Measurements from ENCODE around the gene DESI1. TPM values are rescaled to one million over a fixed set of nuclear protein-coding genes. Genes with fewer than 3 reads are reported as not detected.
"Not testable (repeated sequence)": the region's sequence is repeated elsewhere in the genome, so short reads cannot be mapped to it uniquely, and the experiment has no call there.

Gene DESI1
- total RNA-seq, 1 experiment from 2014 or later, result 33.0 TPM

GRCh38 chr22:41568811-41569210 is 52.0 kb downstream of the DESI1 start:
- in situ Hi-C loops (cut with HindIII; ENCODE audit: low sequenced_read_pairs), result no loop called here

GRCh38 chr22:41567512-41567768 is 53.4 kb downstream of the DESI1 start:
- no peak for DNase-seq (ENCODE audit: low spot score)
- in situ Hi-C loops (cut with HindIII; ENCODE audit: low sequenced_read_pairs), result no loop called here

More at GRCh38 chr22:41568811-41569210, 52.0 kb downstream of the DESI1 start:
- no peak for DNase-seq (ENCODE audit: low spot score)

DNA sequence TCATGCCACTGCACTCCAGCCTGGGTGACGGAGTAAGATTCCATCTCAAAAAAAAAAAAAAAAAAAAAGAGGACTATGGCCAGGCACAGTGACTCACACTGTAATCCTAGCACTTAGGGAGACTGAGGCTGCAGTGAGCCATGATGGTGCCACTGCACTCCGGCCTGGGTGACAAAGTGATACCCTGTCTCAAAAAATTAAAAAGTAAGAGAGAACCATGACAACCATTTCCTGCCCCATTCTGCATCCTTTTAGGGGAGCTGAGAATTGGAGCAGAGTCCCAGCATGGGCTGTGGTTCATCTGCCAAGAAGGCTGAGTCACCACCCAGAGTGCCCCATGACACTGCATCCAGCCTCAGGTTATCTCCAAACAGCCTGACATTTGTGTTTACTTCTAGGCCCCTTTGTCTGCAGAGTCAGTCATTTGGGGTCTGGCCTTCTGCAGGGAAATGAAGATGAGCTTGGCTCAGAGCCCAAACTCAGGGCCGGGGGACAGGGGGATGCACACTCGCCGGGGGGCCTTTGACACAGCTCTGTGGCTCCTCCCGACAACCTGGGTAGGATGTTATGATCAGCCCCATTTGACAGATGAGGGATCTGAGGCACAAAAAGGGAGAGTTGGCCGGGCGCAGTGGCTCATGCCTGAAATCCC is 55.3 kb downstream of the DESI1 start:
- peak; percentile 87 for DNase-seq (ENCODE audit: low spot score)

GRCh38 chr22:41564563-41564962 is 56.3 kb downstream of the DESI1 start:
- no peak for DNase-seq (ENCODE audit: low spot score)
- in situ Hi-C loops (cut with HindIII; ENCODE audit: low sequenced_read_pairs), result no loop called here

More for the DNA sequence above, 55.3 kb downstream of the DESI1 start:
- in situ Hi-C loops (cut with HindIII; ENCODE audit: low sequenced_read_pairs), result no loop called here

GRCh38 chr22:41563051-41563711 is 57.7 kb downstream of the DESI1 start:
- peak; percentile 49 for DNase-seq (ENCODE audit: low spot score)
- in situ Hi-C loops (cut with HindIII; ENCODE audit: low sequenced_read_pairs), result no loop called here

- peak; percentile 28 for DNase-seq (ENCODE audit: low spot score)
- in situ Hi-C loops (cut with HindIII; ENCODE audit: low sequenced_read_pairs), result no loop called here
Observed at GRCh38 chr22:41562461-41562860, 58.4 kb downstream of the DESI1 start.

DNA sequence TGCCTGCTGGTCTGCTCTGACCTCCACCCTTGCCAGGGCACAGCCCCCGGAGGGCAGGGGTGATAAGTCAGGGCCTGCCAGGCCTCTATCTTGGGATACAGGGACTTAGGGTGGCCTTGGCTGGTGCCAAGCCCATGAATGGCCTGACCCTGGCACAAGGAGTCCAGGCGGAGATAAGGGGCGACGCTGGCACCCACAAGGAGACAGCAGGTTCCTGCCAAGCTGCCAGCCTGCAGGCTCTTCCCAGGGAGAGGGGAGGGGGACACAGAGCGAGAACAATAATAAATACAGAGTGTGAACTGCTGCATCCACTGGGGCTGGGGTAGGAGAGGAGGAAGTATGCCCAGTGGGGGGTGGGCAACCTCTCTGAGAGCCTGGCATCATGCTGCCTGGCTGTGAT is 59.1 kb downstream of the DESI1 start:
- in situ Hi-C loops (cut with HindIII; ENCODE audit: low sequenced_read_pairs), result no loop called here
- peak; percentile 39 for DNase-seq (ENCODE audit: low spot score)

GRCh38 chr22:41561335-41561734 is 59.5 kb downstream of the DESI1 start:
- peak; percentile 69 for DNase-seq (ENCODE audit: low spot score)

GRCh38 chr22:41560095-41560471 is 60.8 kb downstream of the DESI1 start:
- DNase-seq (ENCODE audit: low spot score), result no peak
- in situ Hi-C loops (cut with HindIII; ENCODE audit: low sequenced_read_pairs), result no loop called here

More at GRCh38 chr22:41561335-41561734, 59.5 kb downstream of the DESI1 start:
- in situ Hi-C loops (cut with HindIII; ENCODE audit: low sequenced_read_pairs), result no loop called here

DNA sequence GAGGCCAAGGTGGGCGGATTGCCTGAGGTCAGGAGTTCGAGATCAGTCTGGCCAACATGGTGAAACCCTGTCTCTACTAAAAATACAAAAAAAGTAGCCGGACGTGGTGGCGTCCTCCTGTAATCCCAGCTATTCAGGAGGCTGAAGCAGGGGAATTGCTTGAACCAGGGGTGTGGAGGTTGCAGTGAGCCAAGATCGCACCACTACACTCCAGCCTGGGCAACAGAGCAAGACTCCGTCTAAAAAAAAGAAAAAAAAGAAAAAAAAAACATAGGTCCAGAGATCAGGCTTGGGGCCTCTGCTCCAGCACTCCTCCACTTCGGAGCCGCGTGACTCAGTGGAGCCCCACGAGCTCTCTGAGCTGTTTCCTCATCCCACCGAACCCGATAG is 62.6 kb downstream of the DESI1 start:
- DNase-seq (ENCODE audit: low spot score); in situ Hi-C loops (cut with HindIII; ENCODE audit: low sequenced_read_pairs): not testable (repeated sequence)

GRCh38 chr22:41557401-41558240 is 63.2 kb downstream of the DESI1 start:
- peak; percentile 68 for DNase-seq (ENCODE audit: low spot score)
- in situ Hi-C loops (cut with HindIII; ENCODE audit: low sequenced_read_pairs), result no loop called here

- in situ Hi-C loops (cut with HindIII; ENCODE audit: low sequenced_read_pairs), result no loop called here
- DNase-seq (ENCODE audit: low spot score), result no peak
Observed at GRCh38 chr22:41556561-41556960, 64.3 kb downstream of the DESI1 start.

DNA sequence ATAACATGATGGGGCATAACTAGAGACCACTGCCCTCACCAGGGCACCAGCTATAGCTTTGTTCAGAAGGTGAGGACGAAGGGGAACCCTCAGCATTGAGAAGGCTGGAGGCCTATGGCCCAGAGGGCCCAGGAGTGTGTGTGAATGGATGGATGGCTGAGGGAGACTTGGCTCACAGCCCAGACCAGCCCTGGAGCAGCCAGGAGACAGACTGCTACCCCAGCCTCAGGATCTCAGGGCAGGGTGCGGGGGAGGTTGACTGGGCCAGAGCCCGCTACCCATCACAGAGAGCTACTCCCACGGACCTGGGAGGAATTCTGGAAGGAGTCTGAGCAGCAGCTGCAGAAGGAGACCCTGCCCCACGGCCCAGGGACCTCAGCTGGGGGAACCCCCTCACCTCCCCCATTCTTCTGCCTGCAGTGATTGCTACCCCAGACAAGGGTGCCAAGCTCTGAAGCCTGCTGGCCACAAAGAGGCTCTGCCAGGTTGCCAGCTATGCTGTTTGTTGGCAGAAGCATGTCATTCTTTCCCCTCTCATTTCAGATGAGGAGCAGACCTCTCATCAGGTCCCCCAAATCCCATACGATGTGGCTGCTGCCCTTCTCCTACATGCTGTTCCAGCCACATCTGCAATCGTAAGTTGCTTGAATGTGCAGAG is 65.4 kb downstream of the DESI1 start:
- in situ Hi-C loops (cut with HindIII; ENCODE audit: low sequenced_read_pairs), result no loop called here
- DNase-seq (ENCODE audit: low spot score), result no peak

GRCh38 chr22:41551877-41552582 is 68.8 kb downstream of the DESI1 start:
- in situ Hi-C loops (cut with HindIII; ENCODE audit: low sequenced_read_pairs), result no loop called here
- peak; percentile 92 for DNase-seq (ENCODE audit: low spot score)

GRCh38 chr22:41550952-41551491 is 69.8 kb downstream of the DESI1 start:
- DNase-seq (ENCODE audit: low spot score), result no peak
- in situ Hi-C loops (cut with HindIII; ENCODE audit: low sequenced_read_pairs), result no loop called here

GRCh38 chr22:41548830-41549211 is 72.0 kb downstream of the DESI1 start:
- in situ Hi-C loops (cut with HindIII; ENCODE audit: low sequenced_read_pairs), result no loop called here
- no peak for DNase-seq (ENCODE audit: low spot score)

Data from G401 (cell line).